Loucy (cell line): ENCODE data around the gene FIGN.

Experiments
- CTCF ChIP-seq: fragments of 200-600 bp; sonication (generic); conservative IDR thresholded peaks from 2 replicates; pipeline ENCODE4 v1.5.1; 2014; ENCODE audit warnings: mild to moderate bottlenecking, antibody characterized with exemption, low read length
- EZH2phosphoT487 ChIP-seq: fragments of 200-600 bp; IDR thresholded peaks from 2 replicates; pipeline ENCODE4 v1.6.1; 2018; ENCODE audit warnings: antibody characterized with exemption, mild to moderate bottlenecking, moderate library complexity, borderline replicate concordance

- TF ChIP-seq CTCF (no peak), EZH2phosphoT487 (no peak)
Observed at GRCh38 chr2:163574309-163574708, 161.5 kb downstream of the FIGN start.
